Activated CD4-positive, alpha-beta T cell treated with anti-CD3 and anti-CD28 coated beads, Interleukin-2, amount 50 U/mL, for 1 hour (primary cell): Measurements from ENCODE around the gene PLA2G2D.

Experiments
- DNase-seq: peaks from one replicate; pipeline ENCODE4 v3.0.0-alpha.2; 2020

The PLA2G2D gene

GRCh38 chr1:20119347-20119746, at the start of gene PLA2G2D:
TSS of gene PLA2G2D (minus strand) at chr1:20119536. CDS start at chr1:20119498, 38 bp downstream.
- no peak for DNase-seq

- no peak for DNase-seq
Observed at GRCh38 chr1:20168564-20169491, 49.5 kb upstream of the PLA2G2D start.

GRCh38 chr1:20167126-20167525, 47.8 kb upstream of the PLA2G2D start:
- DNase-seq = no peak

GRCh38 chr1:20166051-20166450, 46.7 kb upstream of the PLA2G2D start:
- DNase-seq = no peak

GRCh38 chr1:20165522-20165951, 46.2 kb upstream of the PLA2G2D start:
- DNase-seq = no peak

GRCh38 chr1:20164694-20165202, 45.4 kb upstream of the PLA2G2D start:
- DNase-seq = no peak

GRCh38 chr1:20160034-20160433, 40.7 kb upstream of the PLA2G2D start:
- no peak for DNase-seq

GRCh38 chr1:20158358-20159070, 39.2 kb upstream of the PLA2G2D start:
- DNase-seq = no peak

GRCh38 chr1:20154301-20154831, 35.0 kb upstream of the PLA2G2D start:
- no peak for DNase-seq

GRCh38 chr1:20153000-20153418, 33.7 kb upstream of the PLA2G2D start:
- DNase-seq = no peak

GRCh38 chr1:20152599-20152930, 33.2 kb upstream of the PLA2G2D start:
- DNase-seq = no peak

GRCh38 chr1:20151906-20152598, 32.7 kb upstream of the PLA2G2D start:
- peak; percentile 79 for DNase-seq

- no peak for DNase-seq
Observed at GRCh38 chr1:20150969-20151368, 31.6 kb upstream of the PLA2G2D start.

- no peak for DNase-seq
Observed at GRCh38 chr1:20150326-20150705, 31.0 kb upstream of the PLA2G2D start.

- DNase-seq = no peak
Observed at GRCh38 chr1:20149601-20150325, 30.4 kb upstream of the PLA2G2D start.

GRCh38 chr1:20148571-20149500, 29.5 kb upstream of the PLA2G2D start:
- no peak for DNase-seq

- no peak for DNase-seq
Observed at GRCh38 chr1:20147846-20148570, 28.7 kb upstream of the PLA2G2D start.

- no peak for DNase-seq
Observed at GRCh38 chr1:20143734-20144565, 24.6 kb upstream of the PLA2G2D start.

GRCh38 chr1:20143318-20143717, 24.0 kb upstream of the PLA2G2D start:
- DNase-seq = no peak
